Measurements from ENCODE around the gene PRSS23. TPM values are rescaled to one million over a fixed set of nuclear protein-coding genes. Genes with fewer than 3 reads are reported as not detected.
A peak's percentile ranks its signal among the peaks of the same experiment; 100 is the strongest.
"Not testable (repeated sequence)": the region's sequence is repeated elsewhere in the genome, so short reads cannot be mapped to it uniquely, and the experiment has no call there.

Gene PRSS23
- polyA plus RNA-seq (ENCODE audit: insufficient read length in 3 of 3): 10 to 100 TPM; 88.1 to 98.8 (median 97.2) TPM
- long read RNA-seq, donor 1, full-length matches to known transcripts: 76 of 127 reads
- long read RNA-seq, donor 1, partial matches to known transcripts: 51 of 127 reads
- long read RNA-seq, donor 1, other reads (novel, unspliced or antisense): 0 of 127 reads
- long read RNA-seq, donor 2, full-length matches to known transcripts: 63 of 87 reads
- long read RNA-seq, donor 2, partial matches to known transcripts: 24 of 87 reads
- long read RNA-seq, donor 2, other reads (novel, unspliced or antisense): 0 of 87 reads
- long read RNA-seq, donor 3, full-length matches to known transcripts: 78 of 96 reads
- long read RNA-seq, donor 3, partial matches to known transcripts: 18 of 96 reads
- long read RNA-seq, donor 3, other reads (novel, unspliced or antisense): 0 of 96 reads
- long read RNA-seq, donor 4, full-length matches to known transcripts: 72 of 84 reads
- long read RNA-seq, donor 4, partial matches to known transcripts: 7 of 84 reads
- long read RNA-seq, donor 4, other reads (novel, unspliced or antisense): 5 of 84 reads
- long read RNA-seq, donor 5, full-length matches to known transcripts: 32 of 38 reads
- long read RNA-seq, donor 5, partial matches to known transcripts: 6 of 38 reads
- long read RNA-seq, donor 5, other reads (novel, unspliced or antisense): 0 of 38 reads
- long read RNA-seq, donor 6, full-length matches to known transcripts: 50 of 50 reads
- long read RNA-seq, donor 6, partial matches to known transcripts: 0 of 50 reads
- long read RNA-seq, donor 6, other reads (novel, unspliced or antisense): 0 of 50 reads
- long read RNA-seq, donor 7, full-length matches to known transcripts: 102 of 220 reads
- long read RNA-seq, donor 7, partial matches to known transcripts: 118 of 220 reads
- long read RNA-seq, donor 7, other reads (novel, unspliced or antisense): 0 of 220 reads
- long read RNA-seq, donor 8, full-length matches to known transcripts: 34 of 55 reads
- long read RNA-seq, donor 8, partial matches to known transcripts: 10 of 55 reads
- long read RNA-seq, donor 8, other reads (novel, unspliced or antisense): 11 of 55 reads
- long read RNA-seq, donor 9, full-length matches to known transcripts: 75 of 128 reads
- long read RNA-seq, donor 9, partial matches to known transcripts: 44 of 128 reads
- long read RNA-seq, donor 9, other reads (novel, unspliced or antisense): 9 of 128 reads
- long read RNA-seq, donor 10, full-length matches to known transcripts: 66 of 349 reads
- long read RNA-seq, donor 10, partial matches to known transcripts: 261 of 349 reads
- long read RNA-seq, donor 10, other reads (novel, unspliced or antisense): 22 of 349 reads
- long read RNA-seq, donor 11, full-length matches to known transcripts: 48 of 94 reads
- long read RNA-seq, donor 11, partial matches to known transcripts: 46 of 94 reads
- long read RNA-seq, donor 11, other reads (novel, unspliced or antisense): 0 of 94 reads
- long read RNA-seq, donor 12, full-length matches to known transcripts: 81 of 142 reads
- long read RNA-seq, donor 12, partial matches to known transcripts: 23 of 142 reads
- long read RNA-seq, donor 12, other reads (novel, unspliced or antisense): 38 of 142 reads
- long read RNA-seq, donor 13, full-length matches to known transcripts: 50 of 77 reads
- long read RNA-seq, donor 13, partial matches to known transcripts: 18 of 77 reads
- long read RNA-seq, donor 13, other reads (novel, unspliced or antisense): 9 of 77 reads
- long read RNA-seq, donor 14: 0 reads
- long read RNA-seq, donor 15, full-length matches to known transcripts: 80 of 172 reads
- long read RNA-seq, donor 15, partial matches to known transcripts: 66 of 172 reads
- long read RNA-seq, donor 15, other reads (novel, unspliced or antisense): 26 of 172 reads
- long read RNA-seq, donor 16, full-length matches to known transcripts: 93 of 122 reads
- long read RNA-seq, donor 16, partial matches to known transcripts: 15 of 122 reads
- long read RNA-seq, donor 16, other reads (novel, unspliced or antisense): 14 of 122 reads

- peak; percentile 64 for DNase-seq
Observed at GRCh38 chr11:86800076-86800959, at the start of gene PRSS23. PRSS23 (plus strand) TSS chr11:86800542; CDS start chr11:86807644, 7,102 bp downstream.

GRCh38 chr11:86753459-86753858, 46.9 kb upstream of the PRSS23 start:
- DNase-seq: no peak

- no peak for DNase-seq
Observed at GRCh38 chr11:86755146-86755545, 45.2 kb upstream of the PRSS23 start.

- no peak for DNase-seq
Observed at GRCh38 chr11:86758171-86758570, 42.2 kb upstream of the PRSS23 start.

GRCh38 chr11:86760577-86760976, 39.8 kb upstream of the PRSS23 start:
- DNase-seq: no peak

GRCh38 chr11:86761978-86762377, 38.4 kb upstream of the PRSS23 start:
- DNase-seq: no peak

- peak; percentile 43 for DNase-seq
Observed at GRCh38 chr11:86765203-86765602, 35.1 kb upstream of the PRSS23 start.

- no peak for DNase-seq
Observed at GRCh38 chr11:86765878-86766277, 34.5 kb upstream of the PRSS23 start.

GRCh38 chr11:86769219-86769618, 31.1 kb upstream of the PRSS23 start:
- DNase-seq: no peak

- DNase-seq: not testable (repeated sequence)
Observed at GRCh38 chr11:86770473-86771027, 29.8 kb upstream of the PRSS23 start.

- no peak for DNase-seq
Observed at GRCh38 chr11:86772999-86773398, 27.3 kb upstream of the PRSS23 start.

- DNase-seq: peak; percentile 36
Observed at GRCh38 chr11:86773513-86774252, 26.7 kb upstream of the PRSS23 start.

GRCh38 chr11:86774417-86774816, 25.9 kb upstream of the PRSS23 start:
- no peak for DNase-seq

- DNase-seq: no peak
Observed at GRCh38 chr11:86775361-86775760, 25.0 kb upstream of the PRSS23 start.

GRCh38 chr11:86781546-86781945, 18.8 kb upstream of the PRSS23 start:
- no peak for DNase-seq

- no peak for DNase-seq
Observed at GRCh38 chr11:86782742-86783141, 17.6 kb upstream of the PRSS23 start.

- DNase-seq: no peak
Observed at GRCh38 chr11:86783661-86784060, 16.7 kb upstream of the PRSS23 start.

- DNase-seq: no peak
Observed at GRCh38 chr11:86784241-86784681, 16.1 kb upstream of the PRSS23 start.
